ENCODE data around the gene AIRE. TPM values are rescaled to one million over a fixed set of nuclear protein-coding genes. Genes with fewer than 3 reads are reported as not detected.

The AIRE gene
- total RNA-seq, 4 donors from 2014 or later: 0.12 TPM; not detected in 3

GRCh38 chr21:44331209-44331608 lies 45.5 kb downstream of the AIRE start:
- no peak for DNase-seq (ENCODE audit: low spot score)
- TF ChIP-seq CTCF (IDR thresholded peaks at IDR 0.05): no peak
- ATAC-seq (ENCODE audit: low FRiP score): no peak

- no peak for DNase-seq (ENCODE audit: low spot score)
- no peak for ATAC-seq (ENCODE audit: low FRiP score)
- TF ChIP-seq CTCF (IDR thresholded peaks at IDR 0.05): no peak
These were observed 46.1 kb downstream of the AIRE start for GRCh38 chr21:44331650-44332307.

GRCh38 chr21:44332383-44332782 lies 46.7 kb downstream of the AIRE start:
- no peak for TF ChIP-seq CTCF (IDR thresholded peaks at IDR 0.05)
- ATAC-seq (ENCODE audit: low FRiP score) (no peak), DNase-seq (ENCODE audit: low spot score) (no peak)

GRCh38 chr21:44332965-44333364 lies 47.3 kb downstream of the AIRE start:
- ATAC-seq (ENCODE audit: low FRiP score): no peak
- DNase-seq (ENCODE audit: low spot score): no peak

GRCh38 chr21:44333509-44334328 lies 48.0 kb downstream of the AIRE start:
- TF ChIP-seq CTCF (IDR thresholded peaks at IDR 0.05): no peak
- no peak for ATAC-seq (ENCODE audit: low FRiP score)
- no peak for DNase-seq (ENCODE audit: low spot score)

More at GRCh38 chr21:44332965-44333364, 47.3 kb downstream of the AIRE start:
- no peak for TF ChIP-seq CTCF (IDR thresholded peaks at IDR 0.05)

GRCh38 chr21:44334329-44335030 lies 48.8 kb downstream of the AIRE start:
- no peak for TF ChIP-seq CTCF (IDR thresholded peaks at IDR 0.05)
- no peak for ATAC-seq (ENCODE audit: low FRiP score)

More at GRCh38 chr21:44334329-44335030, 48.8 kb downstream of the AIRE start:
- no peak for DNase-seq (ENCODE audit: low spot score)

All from omental fat pad (tissue), 4 donors.